Femur (tissue), 1 donor: Measurements from ENCODE around the gene TSSK1B.

ENCODE experiments used
- DNase-seq: peaks from one replicate; pipeline ENCODE4 v3.0.0-alpha.2; 2017

The TSSK1B gene

GRCh38 chr5:113397046-113397445, 37.7 kb downstream of the TSSK1B start:
- no peak for DNase-seq

- no peak for DNase-seq
Measured at GRCh38 chr5:113394658-113395057, 40.1 kb downstream of the TSSK1B start.

- no peak for DNase-seq
Measured at GRCh38 chr5:113390224-113390623, 44.6 kb downstream of the TSSK1B start.

GRCh38 chr5:113389116-113389515, 45.7 kb downstream of the TSSK1B start:
- DNase-seq, result no peak

- DNase-seq, result no peak
Measured at GRCh38 chr5:113387844-113388243, 46.9 kb downstream of the TSSK1B start.

- no peak for DNase-seq
Measured at GRCh38 chr5:113384782-113385285, 50.0 kb downstream of the TSSK1B start.

- no peak for DNase-seq
Measured at GRCh38 chr5:113382731-113383130, 52.1 kb downstream of the TSSK1B start.
